Naive B cell (primary cell): Measurements from ENCODE around the gene AAK1. TPM values are rescaled to one million over a fixed set of nuclear protein-coding genes. Genes with fewer than 3 reads are reported as not detected.

Experiments used
- ATAC-seq, 2 donors: fragments of 150-1000 bp; cut with Tn5 transposase; 2 replicates each; pipeline ENCODE4 v1.10.0; 2021; ENCODE audit warnings: low read depth in 2 of 2, mild to moderate bottlenecking in 2 of 2, moderate library complexity in 2 of 2
- DNase-seq: peaks from one replicate; pipeline ENCODE4 v3.0.0; 2022
- H3K27ac Mint-ChIP-seq, 6 donors: one replicate each; pipeline ENCODE4 v1.8.0; 2020 to 2022; ENCODE audit warnings: mild to moderate bottlenecking in 6 of 6, mixed read lengths in 6 of 6, moderate library complexity in 5 of 6, inconsistent platforms in 2 of 6
- H3K27me3 Mint-ChIP-seq, 3 donors: one replicate each; pipeline ENCODE4 v1.8.0; 2021 to 2022; ENCODE audit warnings: mixed read lengths in 3 of 3, mild to moderate bottlenecking in 1 of 3
- H3K36me3 Mint-ChIP-seq, 2 donors: one replicate each; pipeline ENCODE4 v1.8.0; 2020 to 2022; ENCODE audit warnings: mixed read lengths in 2 of 2, inconsistent platforms in 1 of 2, mild to moderate bottlenecking in 1 of 2
- H3K4me1 Mint-ChIP-seq, 3 donors: one replicate each; pipeline ENCODE4 v1.8.0; 2020 to 2022; ENCODE audit warnings: mixed read lengths in 3 of 3, inconsistent platforms in 1 of 3, mild to moderate bottlenecking in 1 of 3, moderate library complexity in 1 of 3
- H3K4me3 Mint-ChIP-seq, 8 donors: one replicate each; pipeline ENCODE4 v1.8.0; 2020 to 2022; ENCODE audit warnings: mild to moderate bottlenecking in 8 of 8, mixed read lengths in 8 of 8, moderate library complexity in 8 of 8, inconsistent platforms in 2 of 8
- H3K9me3 Mint-ChIP-seq, 7 donors: one replicate each; pipeline ENCODE4 v1.8.0; 2020 to 2022; ENCODE audit warnings: mixed read lengths in 7 of 7, mild to moderate bottlenecking in 5 of 7, inconsistent platforms in 2 of 7, moderate library complexity in 1 of 7
- polyA plus RNA-seq, 6 donors: library from polyadenylated mRNA; unstranded; fragments of 300-500 nt; fragmentation: Illumina TruSeq; gene quantifications; one replicate each; pipeline ENCODE4 v1.2.3, GENCODE V29; 2021; ENCODE audit warnings: low read depth in 6 of 6

Gene AAK1
- 1 to 10 TPM in 4 of 6 donors, under 1 TPM in 2; 0.47 to 6.1 (median 3.4) TPM for polyA plus RNA-seq

GRCh38 chr2:69643602-69644505 lies at the start of gene AAK1:
Gene AAK1 (minus strand): TSS chr2:69643739. CDS start chr2:69643040, 699 bp downstream.
- Mint-ChIP-seq H3K27me3 (peaks cover 71 to 78% (median 78%) of the 10 kb centered on the region in 3 donors), H3K4me3 (peak within 1 kb of the TSS; percentile 85 to 98 (median 95))
- peak; percentile 78 for DNase-seq

GRCh38 chr2:69692424-69692823 lies 48.9 kb upstream of the AAK1 start:
- H3K4me1 Mint-ChIP-seq: peaks cover 35 to 54% (median 37%) of the 10 kb centered on the region in 3 donors
- no peaks in the 10 kb centered on the region for H3K36me3 Mint-ChIP-seq
- peak overlapping the region in 1 of 6 donors; percentile 32 for H3K27ac Mint-ChIP-seq
- peak overlapping the region in 3 of 8 donors; percentile 1 to 90 (median 76) for H3K4me3 Mint-ChIP-seq
- peaks cover 31 to 55% (median 34%) of the 10 kb centered on the region in 3 donors for H3K27me3 Mint-ChIP-seq
- no peak for DNase-seq
- peaks cover 0 to 2% (median 0%) of the 10 kb centered on the region in 7 donors for H3K9me3 Mint-ChIP-seq
- no peak for ATAC-seq

More at GRCh38 chr2:69643602-69644505, at the start of gene AAK1:
- Mint-ChIP-seq H3K36me3 (no peaks in the 10 kb centered on the region), H3K9me3 (peaks cover 0 to 4% (median 0%) of the 10 kb centered on the region in 7 donors), H3K4me1 (peaks cover 32 to 47% (median 35%) of the 10 kb centered on the region in 3 donors), H3K27ac (peak within 1 kb of the TSS; percentile 59 to 95 (median 84))
- peak; percentile 53 to 54 for ATAC-seq

GRCh38 chr2:69689969-69690368 lies 46.4 kb upstream of the AAK1 start:
- H3K27ac Mint-ChIP-seq: no peak overlapping the region
- ATAC-seq: no peak
- no peak overlapping the region for H3K4me3 Mint-ChIP-seq
- H3K27me3 Mint-ChIP-seq: peaks cover 43 to 51% (median 44%) of the 10 kb centered on the region in 3 donors
- H3K4me1 Mint-ChIP-seq: peaks cover 22 to 43% (median 31%) of the 10 kb centered on the region in 3 donors
- H3K36me3 Mint-ChIP-seq: no peaks in the 10 kb centered on the region
- DNase-seq: no peak
- H3K9me3 Mint-ChIP-seq: peaks cover 0 to 2% (median 0%) of the 10 kb centered on the region in 7 donors

- H3K27me3 Mint-ChIP-seq: peaks cover 48 to 54% (median 48%) of the 10 kb centered on the region in 3 donors
- H3K4me3 Mint-ChIP-seq: peak overlapping the region in 1 of 8 donors; percentile 22
- H3K36me3 Mint-ChIP-seq: no peaks in the 10 kb centered on the region
- H3K27ac Mint-ChIP-seq: no peak overlapping the region
- peaks cover 0 to 2% (median 0%) of the 10 kb centered on the region in 7 donors for H3K9me3 Mint-ChIP-seq
- ATAC-seq (no peak), DNase-seq (no peak)
- peaks cover 20 to 40% (median 28%) of the 10 kb centered on the region in 3 donors for H3K4me1 Mint-ChIP-seq
These were observed 45.9 kb upstream of the AAK1 start for GRCh38 chr2:69689466-69689865.

GRCh38 chr2:69687971-69688611 lies 44.6 kb upstream of the AAK1 start:
- Mint-ChIP-seq H3K4me3 (no peak overlapping the region), H3K27me3 (peaks cover 56 to 61% (median 60%) of the 10 kb centered on the region in 3 donors), H3K27ac (no peak overlapping the region), H3K36me3 (no peaks in the 10 kb centered on the region), H3K9me3 (peaks cover 0 to 2% (median 0%) of the 10 kb centered on the region in 7 donors), H3K4me1 (peaks cover 13 to 32% (median 16%) of the 10 kb centered on the region in 3 donors)
- no peak for DNase-seq
- no peak for ATAC-seq

- peak overlapping the region in 1 of 6 donors; percentile 71 for H3K27ac Mint-ChIP-seq
- no peak for DNase-seq
- peaks cover 54 to 63% (median 60%) of the 10 kb centered on the region in 3 donors for H3K27me3 Mint-ChIP-seq
- peaks cover 0 to 2% (median 0%) of the 10 kb centered on the region in 7 donors for H3K9me3 Mint-ChIP-seq
- H3K4me1 Mint-ChIP-seq: peaks cover 6 to 20% (median 10%) of the 10 kb centered on the region in 3 donors
- ATAC-seq: no peak
- H3K4me3 Mint-ChIP-seq: peak overlapping the region in 1 of 8 donors; percentile 55
- H3K36me3 Mint-ChIP-seq: no peaks in the 10 kb centered on the region
These were observed 43.3 kb upstream of the AAK1 start for GRCh38 chr2:69686813-69687212.

GRCh38 chr2:69685321-69686048 lies 41.9 kb upstream of the AAK1 start:
- Mint-ChIP-seq H3K27ac (no peak overlapping the region), H3K9me3 (peaks cover 0 to under 1% (median 0%) of the 10 kb centered on the region in 7 donors), H3K36me3 (no peaks in the 10 kb centered on the region), H3K27me3 (peaks cover 49 to 66% (median 64%) of the 10 kb centered on the region in 3 donors), H3K4me1 (peaks cover 8 to 24% (median 14%) of the 10 kb centered on the region in 3 donors), H3K4me3 (no peak overlapping the region)
- no peak for ATAC-seq
- DNase-seq: no peak

- Mint-ChIP-seq H3K27ac (no peak overlapping the region), H3K36me3 (no peaks in the 10 kb centered on the region), H3K4me3 (no peak overlapping the region), H3K4me1 (peaks cover 10 to 20% (median 18%) of the 10 kb centered on the region in 3 donors), H3K9me3 (no peaks in the 10 kb centered on the region), H3K27me3 (peaks cover 43 to 66% (median 64%) of the 10 kb centered on the region in 3 donors)
- ATAC-seq: no peak
- no peak for DNase-seq
These were observed 39.8 kb upstream of the AAK1 start for GRCh38 chr2:69683170-69683971.

- Mint-ChIP-seq H3K27me3 (peaks cover 35 to 58% (median 58%) of the 10 kb centered on the region in 3 donors), H3K27ac (no peak overlapping the region), H3K4me3 (no peak overlapping the region), H3K36me3 (no peaks in the 10 kb centered on the region), H3K9me3 (no peaks in the 10 kb centered on the region), H3K4me1 (peaks cover 10 to 20% (median 18%) of the 10 kb centered on the region in 3 donors)
- ATAC-seq (no peak), DNase-seq (no peak)
These were observed 39.0 kb upstream of the AAK1 start for GRCh38 chr2:69682525-69682924.

GRCh38 chr2:69680001-69680675 lies 36.6 kb upstream of the AAK1 start:
- Mint-ChIP-seq H3K9me3 (no peaks in the 10 kb centered on the region), H3K4me1 (peaks cover 10 to 20% (median 18%) of the 10 kb centered on the region in 3 donors), H3K27me3 (peaks cover 20 to 41% (median 39%) of the 10 kb centered on the region in 3 donors), H3K27ac (no peak overlapping the region), H3K36me3 (no peaks in the 10 kb centered on the region), H3K4me3 (no peak overlapping the region)
- DNase-seq (no peak), ATAC-seq (no peak)

GRCh38 chr2:69677914-69678313 lies 34.4 kb upstream of the AAK1 start:
- H3K36me3 Mint-ChIP-seq: no peaks in the 10 kb centered on the region
- peaks cover 15 to 33% (median 23%) of the 10 kb centered on the region in 3 donors for H3K27me3 Mint-ChIP-seq
- ATAC-seq: no peak
- peaks cover 0 to 2% (median 0%) of the 10 kb centered on the region in 7 donors for H3K9me3 Mint-ChIP-seq
- H3K27ac Mint-ChIP-seq: no peak overlapping the region
- H3K4me1 Mint-ChIP-seq: peaks cover 10 to 14% (median 13%) of the 10 kb centered on the region in 3 donors
- no peak overlapping the region for H3K4me3 Mint-ChIP-seq
- no peak for DNase-seq

- DNase-seq (no peak), ATAC-seq (no peak)
- Mint-ChIP-seq H3K27me3 (peaks cover 21 to 33% (median 24%) of the 10 kb centered on the region in 3 donors), H3K27ac (no peak overlapping the region), H3K36me3 (no peaks in the 10 kb centered on the region), H3K4me3 (no peak overlapping the region), H3K9me3 (peaks cover 0 to 15% (median 6%) of the 10 kb centered on the region in 7 donors), H3K4me1 (peaks cover 10 to 14% (median 13%) of the 10 kb centered on the region in 3 donors)
These were observed 32.6 kb upstream of the AAK1 start for GRCh38 chr2:69676146-69676545.
